Left renal cortex interstitium (tissue), 4 donors: ENCODE data around the gene PDE8A. TPM values are rescaled to one million over a fixed set of nuclear protein-coding genes. Genes with fewer than 3 reads are reported as not detected.
"Not testable (repeated sequence)": the region's sequence is repeated elsewhere in the genome, so short reads cannot be mapped to it uniquely, and the experiment has no call there.

Experiments
- DNase-seq, 4 donors: peaks; one replicate each; pipeline ENCODE4 v3.0.0-alpha.2; 2013; ENCODE audit warnings: low read depth in 4 of 4, low spot score in 2 of 4, missing footprints in 1 of 4
- polyA plus RNA-seq, 4 donors: library from polyadenylated mRNA; unstranded; fragments of 120-200 nt; gene quantifications; one replicate each; pipeline ENCODE4 v1.2.1, GENCODE V29; 2013; ENCODE audit not compliant: insufficient read length in 4 of 4

The PDE8A gene
- polyA plus RNA-seq, 4 donors = 29.1 to 85.7 (median 49.8) TPM

DNA sequence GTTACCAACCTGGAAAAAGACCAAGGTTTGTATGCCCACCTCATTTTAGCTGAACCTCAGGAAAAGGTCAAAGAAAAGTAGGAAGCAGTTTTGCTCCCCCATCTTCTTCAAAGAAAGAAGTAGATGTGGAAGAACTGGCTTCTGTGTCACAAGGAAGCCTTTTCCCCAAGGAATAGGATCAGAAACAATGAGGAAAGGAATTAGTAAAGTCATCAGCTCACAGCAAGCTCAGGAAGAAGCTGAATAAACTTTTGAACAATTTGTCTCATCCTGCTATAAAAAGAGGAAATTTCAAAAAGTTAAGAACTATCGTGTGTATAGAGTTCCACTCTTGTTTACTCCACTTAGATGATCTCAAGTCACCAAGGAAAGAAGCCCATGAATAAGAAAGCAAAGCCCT is 174.2 kb downstream of the PDE8A start:
- DNase-seq = no peak

DNA sequence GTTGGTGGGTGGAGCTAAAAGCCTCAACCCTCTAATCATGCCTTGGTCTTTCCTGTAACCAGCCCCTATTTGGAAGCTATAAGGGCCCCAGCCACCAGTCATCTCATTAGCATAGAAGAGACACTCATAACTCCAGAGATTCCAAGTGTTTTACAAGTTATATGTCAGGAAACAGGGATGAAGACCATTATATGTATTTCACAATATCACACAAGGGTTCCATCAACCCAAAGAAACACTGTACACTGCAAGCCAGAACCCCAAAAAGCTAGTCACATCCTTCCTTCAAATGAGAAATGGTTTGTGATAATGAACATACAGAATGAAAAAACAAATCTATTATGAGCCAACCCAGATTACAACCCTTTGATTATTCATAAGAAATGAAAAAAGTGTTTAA is 175.7 kb downstream of the PDE8A start:
- DNase-seq = no peak

DNA sequence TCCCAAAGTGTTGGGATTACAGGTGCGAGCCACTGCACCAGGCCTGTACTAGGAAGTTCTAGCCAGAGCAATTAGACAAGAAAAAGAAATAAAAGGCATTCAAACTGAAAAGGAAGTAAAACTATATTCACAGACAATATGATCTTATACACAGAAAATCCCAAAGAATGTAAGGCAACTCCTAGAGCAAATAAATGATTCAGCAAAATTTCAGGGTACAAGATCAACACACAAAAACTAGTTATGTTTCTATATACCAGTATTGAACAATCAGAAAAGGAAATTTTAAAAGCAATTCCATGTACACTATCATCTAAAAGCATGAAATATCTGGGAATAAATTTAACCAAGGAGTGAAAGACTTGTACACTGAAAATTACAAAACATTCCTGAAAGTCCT is 180.6 kb downstream of the PDE8A start:
- DNase-seq = no peak

DNA sequence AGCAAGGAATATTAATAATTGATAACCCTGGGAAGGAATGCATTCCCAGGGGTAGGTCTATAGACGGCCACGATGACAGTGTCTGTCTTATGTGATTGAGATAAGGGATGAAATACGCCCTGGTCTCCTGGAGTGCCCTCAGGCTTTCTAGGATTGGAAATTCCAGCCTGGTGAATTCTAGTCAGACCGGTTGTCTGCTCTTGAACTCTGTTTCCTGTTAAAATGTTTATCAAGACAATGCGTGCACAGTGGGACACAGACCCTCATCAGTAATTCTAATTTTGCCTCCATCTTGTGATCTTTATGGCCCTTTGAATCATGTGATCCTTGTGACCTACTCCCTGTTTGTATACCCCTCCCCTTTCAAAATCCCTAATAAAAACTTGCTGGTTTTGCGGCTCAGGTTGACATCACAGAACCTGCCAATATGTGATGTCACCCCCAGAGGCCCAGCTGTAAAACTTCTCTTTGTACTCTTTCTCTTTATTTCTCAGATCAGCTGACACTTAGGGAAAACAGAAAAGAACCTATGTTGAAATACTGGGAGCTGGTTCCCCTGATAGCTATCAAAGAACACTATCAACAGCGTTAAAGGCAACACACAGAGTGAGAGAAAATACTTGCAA is 183.3 kb downstream of the PDE8A start:
- no peak for DNase-seq

DNA sequence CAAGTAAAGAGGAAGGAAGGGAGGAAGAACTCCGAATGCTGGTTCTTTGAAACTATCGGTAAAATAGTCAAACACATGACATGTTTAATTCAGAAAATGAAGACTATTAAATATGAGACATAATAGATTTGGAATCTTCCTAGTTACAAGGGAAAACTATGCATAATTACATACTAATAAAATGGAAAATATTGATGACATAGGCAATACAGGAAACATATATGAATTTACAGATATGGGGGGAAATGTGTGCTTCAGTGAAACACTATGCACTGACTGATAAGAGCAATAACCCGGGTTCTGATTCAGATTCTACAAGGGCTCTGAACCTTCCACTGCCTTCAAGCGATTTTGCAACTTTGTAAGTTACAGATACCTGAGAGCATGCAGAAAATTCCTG is 185.9 kb downstream of the PDE8A start:
- DNase-seq = no peak

DNA sequence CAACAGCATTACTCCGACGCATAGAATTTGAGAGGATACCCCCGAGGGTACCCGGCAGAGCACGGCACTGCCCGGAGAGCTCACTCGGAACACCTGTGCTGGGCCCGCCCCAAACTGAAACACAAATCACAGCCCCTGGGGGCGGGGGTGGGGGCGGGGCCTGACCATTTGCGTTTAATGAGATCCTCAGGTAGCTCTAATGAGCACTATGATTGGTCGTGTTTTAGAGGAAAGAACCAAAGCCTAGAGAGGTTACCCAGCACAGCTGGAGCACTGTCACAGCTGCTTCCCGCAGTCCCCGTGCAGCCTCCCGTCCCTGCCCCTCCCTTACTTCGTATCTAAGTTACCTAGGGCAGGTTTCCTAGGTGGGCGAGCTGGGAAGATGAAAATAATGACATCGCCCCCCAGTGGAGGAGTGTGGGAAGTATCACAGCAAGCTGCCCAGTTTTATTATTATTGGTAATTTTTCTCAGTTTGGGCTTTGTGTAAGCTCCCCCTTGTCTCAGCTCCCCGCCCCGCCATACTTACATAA is 187.1 kb downstream of the PDE8A start:
- peak in 1 of 4 donors; percentile 31 for DNase-seq

DNA sequence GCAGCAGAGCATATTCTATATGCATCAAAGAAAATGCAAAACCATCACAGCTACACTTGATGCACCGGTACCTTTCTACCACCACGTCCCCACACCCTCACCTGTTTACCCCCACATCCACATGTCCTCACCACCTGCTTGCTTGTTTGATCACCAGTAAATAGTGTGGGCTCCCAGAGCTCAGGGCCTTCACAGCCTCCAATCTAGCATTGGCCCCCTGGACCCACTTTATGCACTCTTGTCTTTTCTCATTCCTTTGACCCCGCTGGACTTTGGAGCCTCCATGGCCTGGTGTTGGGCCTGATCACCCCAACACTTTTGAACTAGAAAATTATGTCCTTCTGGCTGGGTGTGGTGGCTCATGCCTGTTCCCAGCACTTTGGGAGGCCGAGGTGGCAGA is 190.1 kb downstream of the PDE8A start:
- DNase-seq = no peak

DNA sequence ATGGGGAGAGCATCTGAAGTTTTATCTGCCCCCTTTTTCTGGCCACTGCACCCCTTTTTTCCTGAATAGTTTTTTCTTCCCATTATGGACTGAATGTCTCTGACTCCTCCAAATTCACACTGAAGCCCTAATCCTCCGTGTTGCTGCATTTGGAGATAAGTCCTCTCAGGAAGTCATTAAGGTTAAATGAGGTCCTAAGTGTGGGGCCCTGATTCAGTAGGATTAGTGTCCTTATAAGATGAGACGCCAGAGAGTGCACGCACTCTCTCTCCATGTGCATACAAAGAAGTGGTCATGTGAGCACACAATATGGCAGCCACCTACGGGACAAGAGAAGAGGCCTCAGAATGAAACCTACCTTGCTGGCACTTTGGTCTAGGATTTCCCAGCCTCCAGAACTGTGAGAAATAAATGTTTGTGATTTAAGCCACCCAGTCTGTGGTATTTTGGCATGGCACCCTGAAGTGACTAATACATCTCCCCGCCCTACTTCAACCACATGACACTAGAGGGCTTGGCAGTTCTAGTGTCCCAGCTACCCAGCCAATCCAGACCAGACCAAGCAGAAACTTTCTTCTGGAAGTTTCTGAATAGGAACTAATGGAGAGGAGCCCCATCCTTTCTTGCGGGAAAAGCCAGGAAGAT is 191.3 kb downstream of the PDE8A start:
- DNase-seq = no peak

DNA sequence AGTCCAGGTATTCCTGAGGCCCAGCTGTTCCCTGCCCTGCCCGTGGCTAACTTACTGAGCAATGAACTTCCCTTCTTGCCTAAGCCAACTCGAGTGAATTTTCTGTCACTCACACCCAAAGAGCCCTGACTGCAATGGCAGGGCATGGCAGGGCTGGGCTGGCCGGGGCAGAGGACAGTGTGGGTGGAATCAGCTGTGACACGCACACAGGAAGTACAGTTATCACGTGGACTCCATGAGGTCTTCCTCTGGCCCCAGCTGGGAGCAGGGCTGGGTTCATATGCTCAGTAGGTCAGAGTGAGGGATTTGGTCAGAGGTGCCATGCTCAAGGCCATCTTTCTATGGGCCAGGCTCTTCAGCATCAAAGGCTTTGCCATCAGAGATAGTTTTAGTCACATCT is 192.0 kb downstream of the PDE8A start:
- DNase-seq = not testable (repeated sequence)

DNA sequence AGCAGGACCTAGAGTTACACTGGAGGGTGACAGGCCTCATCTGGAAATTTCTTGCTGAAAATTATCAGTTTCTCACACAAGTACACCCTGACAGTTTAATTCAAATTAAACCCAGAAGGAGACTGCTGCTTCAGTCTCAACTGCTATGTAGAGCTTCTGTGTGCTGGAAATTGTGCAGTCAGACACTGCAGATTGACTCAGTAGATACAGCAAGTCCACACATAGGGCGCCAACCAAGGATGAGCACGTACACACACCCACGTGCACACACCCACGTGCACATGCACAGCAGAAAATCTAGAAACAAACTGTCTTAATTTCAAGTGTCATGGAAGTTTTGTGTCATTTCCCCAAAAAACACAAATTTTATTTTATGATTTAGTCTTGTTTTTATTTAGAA is 192.9 kb downstream of the PDE8A start:
- no peak for DNase-seq

DNA sequence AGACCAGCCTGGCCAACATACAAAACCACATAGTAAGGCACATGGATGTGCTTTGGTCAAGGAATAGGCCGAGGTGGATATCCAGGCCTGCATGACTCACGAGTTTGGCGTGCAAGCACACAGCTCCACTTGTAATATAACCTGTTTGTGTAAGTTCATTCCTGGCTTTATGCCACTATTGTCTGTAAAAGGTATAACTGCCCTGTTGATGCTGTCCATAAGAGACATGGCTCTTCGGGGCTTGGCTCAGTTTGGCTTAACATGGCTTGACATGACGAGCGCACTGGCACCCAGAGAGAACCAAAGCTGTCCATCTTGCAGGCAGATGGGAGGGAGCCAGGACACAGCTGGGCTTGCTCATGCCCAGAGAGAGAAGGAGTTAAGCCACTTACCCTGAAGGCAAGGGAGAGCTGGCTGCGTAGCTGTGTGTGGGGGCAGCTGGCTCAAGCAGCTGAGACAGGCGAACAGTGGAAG is 195.4 kb downstream of the PDE8A start:
- peak in 1 of 4 donors; percentile 24 for DNase-seq

DNA sequence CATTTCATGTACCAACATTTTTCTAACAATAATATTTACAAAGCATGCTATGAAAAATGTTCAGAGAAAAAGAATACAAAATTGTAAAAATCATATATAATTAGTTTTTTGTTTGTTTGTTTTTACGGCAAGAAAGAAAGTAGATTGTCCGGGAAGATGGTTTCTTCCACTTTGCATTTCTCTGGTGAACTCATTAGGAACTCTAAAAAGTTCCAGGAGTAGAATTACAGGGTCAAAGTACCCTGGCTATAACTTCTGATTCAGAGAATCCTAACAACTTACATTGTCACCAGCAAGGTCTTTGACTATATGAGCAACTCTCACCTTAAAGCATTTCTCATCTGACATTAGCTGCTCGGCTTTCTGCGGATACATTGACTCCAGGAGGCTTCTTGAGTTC is 196.7 kb downstream of the PDE8A start:
- no peak for DNase-seq

DNA sequence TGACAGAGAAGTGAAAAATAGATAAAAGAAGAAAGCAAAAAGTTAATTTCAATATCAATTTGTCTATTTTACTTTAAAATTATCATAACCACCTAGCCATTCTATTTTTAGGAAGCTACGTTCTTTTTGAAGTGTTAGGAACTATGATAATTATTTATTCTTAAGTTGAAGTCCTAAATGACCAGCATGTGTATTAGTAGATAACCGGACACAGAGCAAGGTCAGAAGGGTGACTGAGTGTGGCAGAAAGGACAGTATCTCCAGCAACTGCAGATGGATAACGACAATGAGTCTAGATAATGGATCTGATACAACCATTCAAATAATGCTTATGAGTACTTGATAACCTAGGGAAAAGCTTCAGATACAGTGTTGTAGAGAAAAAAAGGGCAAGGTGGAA is 198.0 kb downstream of the PDE8A start:
- no peak for DNase-seq

DNA sequence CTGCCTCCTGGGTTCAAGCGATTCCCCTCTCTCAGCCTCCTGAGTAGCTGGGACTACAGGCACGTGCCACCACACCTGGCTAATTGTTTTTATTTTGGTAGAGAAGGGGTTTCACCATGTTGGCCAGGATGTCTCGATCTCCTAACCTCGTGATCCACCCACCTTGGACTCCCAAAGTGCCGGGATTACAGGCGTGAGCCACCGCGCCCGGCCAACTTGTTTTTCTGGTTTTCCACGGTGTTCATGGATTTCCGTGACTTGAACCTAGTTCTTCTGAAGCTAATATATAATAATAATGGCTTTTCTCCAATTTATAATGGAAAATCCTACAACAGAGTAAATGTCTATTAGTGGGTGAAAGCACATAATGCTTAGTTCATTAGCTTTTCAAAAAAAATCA is 203.7 kb downstream of the PDE8A start:
- DNase-seq = not testable (repeated sequence)

DNA sequence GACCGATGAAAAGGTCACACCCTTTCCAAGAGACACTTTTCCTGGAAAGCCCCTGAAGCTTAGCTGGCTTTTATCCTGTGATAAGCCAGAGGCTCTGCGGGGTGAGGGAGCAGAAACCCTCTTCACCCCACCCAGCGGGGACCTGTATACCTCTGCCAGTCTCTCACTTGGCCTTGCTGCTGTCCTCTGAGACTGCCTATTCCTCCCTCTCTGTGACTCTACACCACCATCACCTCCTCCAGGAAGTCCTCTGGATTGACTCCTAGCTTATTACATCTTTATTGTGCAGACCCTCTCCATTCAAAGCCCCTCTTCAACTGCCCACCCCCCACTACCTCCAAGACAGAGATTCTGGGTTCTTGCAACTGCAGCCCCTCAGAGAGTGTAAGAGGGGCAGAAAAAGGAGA is 206.5 kb downstream of the PDE8A start:
- DNase-seq = not testable (repeated sequence)

Other genes starting within 250 kb of the PDE8A start
- gene ZNF592, start 233.3 kb upstream of the PDE8A start, polyA plus RNA-seq = 10 to 100 TPM; 24.8 to 39.2 (median 30.6) TPM
- gene ALPK3, start 164.5 kb upstream of the PDE8A start, polyA plus RNA-seq = 10 to 100 TPM; 13.3 to 21.0 (median 18.1) TPM
- gene SLC28A1, start 97.2 kb upstream of the PDE8A start, polyA plus RNA-seq = 1 to 10 TPM; 5.5 to 9.4 (median 6.1) TPM